GM12873 (cell line): ENCODE results near the gene PRSS2.

Source experiments
- TF ChIP-seq, protein P1 (sequence below): IDR thresholded peaks from 2 replicates; pipeline ENCODE4 v1.5.1; 2012; ENCODE audit warnings: low read depth, mild to moderate bottlenecking, moderate library complexity, low read length, control low read depth; ENCODE audit not compliant: insufficient read depth; ENCODE audit errors: missing control alignments

PRSS2 gene

DNA sequence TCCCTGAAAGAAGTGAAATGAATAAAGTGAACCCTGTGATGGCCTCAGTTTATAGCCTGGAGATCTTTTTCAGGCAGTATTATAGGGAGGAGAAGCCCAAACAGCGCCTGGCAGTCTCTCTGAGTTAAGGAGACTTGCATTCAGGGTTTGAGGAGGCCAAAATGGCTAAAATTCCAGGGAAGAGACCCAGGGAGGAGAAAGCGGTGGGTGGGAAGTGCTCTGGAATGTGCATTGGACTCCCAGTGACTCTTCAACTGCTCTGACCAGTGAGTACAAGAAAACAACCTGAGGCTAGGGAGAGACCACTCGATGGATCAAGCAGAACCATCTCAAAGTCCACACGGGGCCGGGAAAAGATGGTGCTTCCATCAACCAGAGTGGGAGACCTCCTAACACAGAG is 48.8 kb downstream of the PRSS2 start:
- TF ChIP-seq, protein P1, sequence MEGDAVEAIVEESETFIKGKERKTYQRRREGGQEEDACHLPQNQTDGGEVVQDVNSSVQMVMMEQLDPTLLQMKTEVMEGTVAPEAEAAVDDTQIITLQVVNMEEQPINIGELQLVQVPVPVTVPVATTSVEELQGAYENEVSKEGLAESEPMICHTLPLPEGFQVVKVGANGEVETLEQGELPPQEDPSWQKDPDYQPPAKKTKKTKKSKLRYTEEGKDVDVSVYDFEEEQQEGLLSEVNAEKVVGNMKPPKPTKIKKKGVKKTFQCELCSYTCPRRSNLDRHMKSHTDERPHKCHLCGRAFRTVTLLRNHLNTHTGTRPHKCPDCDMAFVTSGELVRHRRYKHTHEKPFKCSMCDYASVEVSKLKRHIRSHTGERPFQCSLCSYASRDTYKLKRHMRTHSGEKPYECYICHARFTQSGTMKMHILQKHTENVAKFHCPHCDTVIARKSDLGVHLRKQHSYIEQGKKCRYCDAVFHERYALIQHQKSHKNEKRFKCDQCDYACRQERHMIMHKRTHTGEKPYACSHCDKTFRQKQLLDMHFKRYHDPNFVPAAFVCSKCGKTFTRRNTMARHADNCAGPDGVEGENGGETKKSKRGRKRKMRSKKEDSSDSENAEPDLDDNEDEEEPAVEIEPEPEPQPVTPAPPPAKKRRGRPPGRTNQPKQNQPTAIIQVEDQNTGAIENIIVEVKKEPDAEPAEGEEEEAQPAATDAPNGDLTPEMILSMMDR: no peak

DNA sequence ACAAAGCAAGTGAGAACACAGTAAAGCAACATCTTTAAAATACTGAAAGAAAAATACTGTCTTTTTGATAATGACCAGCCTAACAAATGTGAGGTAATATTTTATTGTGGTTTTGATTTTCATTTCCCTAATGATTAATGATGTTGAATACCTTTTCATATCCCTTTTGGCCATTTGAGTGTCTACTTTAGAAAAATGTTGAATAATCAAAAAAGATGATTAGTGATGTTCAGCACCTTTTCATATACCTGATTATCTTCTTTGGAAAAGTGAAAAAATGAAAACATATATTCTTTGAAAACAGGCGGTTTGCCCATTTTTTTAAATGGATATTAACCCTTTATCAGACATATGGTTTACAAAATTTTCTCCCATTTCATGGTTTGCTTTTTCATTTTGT is 51.9 kb downstream of the PRSS2 start:
- TF ChIP-seq, protein P1: no peak
